Skin epidermis (tissue), 12 donors: ENCODE results near the gene CHKB.
A peak's percentile ranks its signal among the peaks of the same experiment; 100 is the strongest.
"Not testable (repeated sequence)": the region's sequence is repeated elsewhere in the genome, so short reads cannot be mapped to it uniquely, and the experiment has no call there.

Experiments
- H3K27ac ChIP-seq, 21 experiments: fragments of 200-600 bp; sonication (generic) in 11 of 21; one replicate each; pipeline ENCODE4 v1.5.0; 2020; ENCODE audit warnings: mild to moderate bottlenecking in 3 of 21, inconsistent platforms in 2 of 21, moderate library complexity in 2 of 21
- H3K4me3 ChIP-seq, 7 experiments: fragments of 200-600 bp; sonication (generic) in 2 of 7; one replicate each; pipeline ENCODE4 v1.5.0; 2020; ENCODE audit warnings: inconsistent platforms in 2 of 7, mild to moderate bottlenecking in 2 of 7, moderate library complexity in 1 of 7

The CHKB gene, protein sequence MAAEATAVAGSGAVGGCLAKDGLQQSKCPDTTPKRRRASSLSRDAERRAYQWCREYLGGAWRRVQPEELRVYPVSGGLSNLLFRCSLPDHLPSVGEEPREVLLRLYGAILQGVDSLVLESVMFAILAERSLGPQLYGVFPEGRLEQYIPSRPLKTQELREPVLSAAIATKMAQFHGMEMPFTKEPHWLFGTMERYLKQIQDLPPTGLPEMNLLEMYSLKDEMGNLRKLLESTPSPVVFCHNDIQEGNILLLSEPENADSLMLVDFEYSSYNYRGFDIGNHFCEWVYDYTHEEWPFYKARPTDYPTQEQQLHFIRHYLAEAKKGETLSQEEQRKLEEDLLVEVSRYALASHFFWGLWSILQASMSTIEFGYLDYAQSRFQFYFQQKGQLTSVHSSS

DNA sequence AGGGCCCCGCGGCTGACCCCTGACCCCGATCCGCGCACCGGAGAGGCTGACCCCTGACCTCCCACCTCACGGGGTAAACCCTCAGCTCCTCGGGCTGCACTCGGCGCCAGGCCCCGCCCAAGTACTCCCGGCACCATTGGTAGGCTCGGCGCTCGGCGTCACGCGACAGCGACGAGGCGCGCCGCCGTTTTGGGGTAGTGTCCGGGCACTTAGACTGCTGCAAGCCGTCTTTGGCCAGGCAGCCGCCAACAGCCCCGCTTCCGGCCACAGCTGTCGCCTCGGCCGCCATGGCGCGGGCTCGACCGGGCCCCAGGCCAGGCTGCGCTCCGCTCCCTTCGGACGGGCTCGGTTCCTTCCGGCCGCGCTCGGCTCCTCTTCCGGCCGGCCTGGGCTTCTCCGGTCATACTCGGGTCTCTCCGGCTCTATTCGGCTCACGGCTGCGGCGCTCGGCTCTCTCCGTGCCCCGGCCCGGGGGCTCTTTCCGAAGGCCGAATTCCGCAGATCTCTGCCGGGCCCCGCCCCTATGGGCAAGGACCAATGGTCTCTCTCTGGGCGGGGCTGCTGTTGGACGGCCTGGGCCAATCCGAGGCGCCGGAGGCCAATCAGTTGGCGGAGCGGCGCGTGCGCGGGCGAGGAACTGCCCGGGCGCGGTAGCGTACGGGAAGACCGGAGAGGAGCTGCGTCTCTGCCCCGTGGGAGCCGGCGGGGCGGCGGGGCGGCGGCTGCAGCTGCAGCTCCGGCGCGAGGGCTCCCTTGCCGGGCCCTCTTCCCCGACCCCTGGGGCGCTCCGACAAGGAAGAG lies at the start of gene CHKB:
TSS of gene CHKB (minus strand) at position 357 of the 801 bp plus-strand sequence. CDS start at position 289, 68 bp downstream.
- Histone ChIP-seq H3K4me3 (peak within 1 kb of the TSS; percentile 64 to 93 (median 76)), H3K27ac (peak within 1 kb of the TSS; percentile 86 to 99 (median 98))

GRCh38 chr22:50630376-50630775 lies 47.7 kb upstream of the CHKB start:
- Histone ChIP-seq H3K27ac (no peak overlapping the region), H3K4me3 (no peak overlapping the region)

DNA sequence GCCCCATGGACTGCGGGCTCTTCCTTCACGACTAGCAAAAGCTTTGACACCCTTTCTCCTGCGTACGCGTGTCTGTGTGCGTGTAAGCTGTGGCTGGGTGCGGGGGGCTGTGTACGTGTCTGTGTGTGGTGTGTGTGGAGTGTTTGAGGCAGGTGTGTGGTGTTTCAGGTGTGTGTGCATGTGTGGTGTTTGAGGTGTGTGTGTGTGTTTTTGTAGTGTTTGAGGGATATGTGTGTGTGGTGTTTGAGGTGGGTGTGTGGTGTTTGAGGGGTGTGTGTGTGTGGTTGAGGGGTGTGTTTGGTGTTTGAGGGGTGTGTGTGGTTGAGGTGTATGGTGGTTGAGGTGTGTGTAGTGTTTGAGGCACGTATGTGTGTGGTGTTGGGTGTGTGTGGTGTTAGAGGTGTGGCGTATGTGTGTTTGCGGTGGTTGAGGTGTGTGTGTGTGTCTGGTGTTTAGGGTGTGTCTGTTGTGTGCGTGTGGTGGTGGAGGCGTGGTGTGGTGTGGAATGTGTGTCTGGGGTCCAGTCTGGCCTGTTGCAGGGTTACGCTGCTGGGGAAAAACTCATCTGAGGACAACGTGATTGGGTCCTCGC lies 46.0 kb upstream of the CHKB start:
- H3K4me3 ChIP-seq: peak overlapping the region; percentile 61 to 92 (median 74)
- peak overlapping the region in 20 of 21 experiments; percentile 45 to 92 (median 84) for H3K27ac ChIP-seq

DNA sequence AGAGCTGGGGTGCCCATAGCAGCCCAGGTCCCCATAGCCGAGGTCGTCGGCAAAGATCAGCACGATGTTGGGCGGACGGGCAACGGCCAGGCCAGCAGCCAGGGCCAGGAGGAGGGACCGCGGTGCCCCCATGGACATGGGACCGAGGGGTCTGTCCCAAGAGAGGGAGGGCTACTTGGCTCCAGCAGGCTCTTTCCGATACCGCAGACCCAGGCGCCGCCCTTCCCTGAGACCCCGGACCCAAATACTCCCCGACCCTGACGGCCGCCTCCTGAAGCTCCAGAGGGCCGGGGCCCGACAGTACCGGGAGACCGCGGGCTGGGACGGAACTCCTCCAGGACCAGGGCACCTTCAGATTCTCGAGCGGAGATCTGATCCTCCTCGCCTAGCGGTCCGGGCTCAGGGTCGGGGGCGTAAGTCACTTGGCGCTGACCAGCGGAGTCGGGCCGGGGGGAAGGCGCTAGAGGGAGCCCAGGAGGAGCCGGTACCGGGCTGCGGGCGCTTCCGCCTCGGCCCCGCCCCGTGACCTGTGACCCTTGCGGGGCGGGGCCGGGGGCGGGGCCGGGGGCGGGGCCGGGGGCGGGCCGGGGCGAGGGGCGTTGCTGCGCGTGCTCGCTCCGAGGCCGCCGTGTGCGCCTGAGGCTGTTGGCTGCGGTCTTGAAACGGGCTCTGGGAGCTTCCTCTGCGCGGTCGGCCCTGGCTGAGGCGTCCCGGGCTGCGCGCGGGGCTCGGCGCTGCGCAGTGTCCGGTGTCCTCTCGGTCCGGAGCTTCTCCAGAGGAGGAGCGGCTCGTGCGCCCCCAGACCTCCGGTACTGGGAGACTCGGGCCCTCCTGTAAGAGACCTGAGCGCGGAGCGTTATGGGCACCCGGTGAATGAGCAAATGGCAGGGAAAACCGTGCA lies 45.2 kb upstream of the CHKB start, which contains the start of gene ARSA:
TSS of gene ARSA (minus strand) at position 511 of the 901 bp plus-strand sequence. CDS start at position 138, 373 bp downstream.
- Histone ChIP-seq H3K27ac (peak within 1 kb of the TSS in 20 of 21 experiments; percentile 70 to 92 (median 84)), H3K4me3 (peak within 1 kb of the TSS; percentile 61 to 92 (median 74))

DNA sequence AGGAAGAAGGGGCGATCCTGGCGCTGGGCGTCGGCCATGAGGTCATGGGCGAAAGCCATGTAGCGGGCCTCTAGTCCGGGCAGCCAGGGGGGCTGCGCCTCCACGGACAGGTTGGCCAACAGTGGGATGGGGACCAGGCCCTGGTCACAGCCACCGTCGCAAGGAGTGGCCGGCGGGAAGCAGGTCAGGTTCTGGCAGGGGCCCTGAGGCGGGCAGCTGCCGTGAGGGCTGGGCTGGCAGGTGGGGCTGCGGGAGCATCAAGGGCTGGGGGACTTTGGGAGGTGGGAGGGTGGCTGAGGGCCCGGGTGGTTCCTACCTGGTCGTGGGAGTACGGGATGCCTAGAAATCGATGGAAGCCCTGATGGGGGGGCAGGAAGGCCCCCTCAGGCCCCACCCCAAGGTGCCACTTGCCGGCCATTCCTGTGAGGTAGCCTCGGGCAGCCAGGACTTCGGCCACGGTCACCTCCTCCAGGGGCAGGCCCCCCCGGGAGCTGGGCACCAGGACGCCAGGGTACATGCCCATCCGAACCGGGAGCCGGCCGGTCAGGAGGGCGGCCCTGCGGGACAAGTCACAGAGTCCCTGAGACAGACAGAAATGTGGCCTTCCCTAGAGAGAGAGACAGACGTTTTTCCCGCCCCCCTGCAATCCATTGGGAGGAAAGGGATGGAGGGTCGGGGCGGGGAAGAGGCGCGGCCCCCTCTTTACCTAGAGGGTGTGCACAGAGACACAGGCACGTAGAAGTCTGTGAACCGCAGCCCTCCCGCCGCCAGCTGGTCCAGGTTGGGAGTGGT lies 44.4 kb upstream of the CHKB start:
- peak overlapping the region in 20 of 21 experiments; percentile 60 to 92 (median 84) for H3K27ac ChIP-seq
- H3K4me3 ChIP-seq: peak overlapping the region; percentile 61 to 92 (median 74)

DNA sequence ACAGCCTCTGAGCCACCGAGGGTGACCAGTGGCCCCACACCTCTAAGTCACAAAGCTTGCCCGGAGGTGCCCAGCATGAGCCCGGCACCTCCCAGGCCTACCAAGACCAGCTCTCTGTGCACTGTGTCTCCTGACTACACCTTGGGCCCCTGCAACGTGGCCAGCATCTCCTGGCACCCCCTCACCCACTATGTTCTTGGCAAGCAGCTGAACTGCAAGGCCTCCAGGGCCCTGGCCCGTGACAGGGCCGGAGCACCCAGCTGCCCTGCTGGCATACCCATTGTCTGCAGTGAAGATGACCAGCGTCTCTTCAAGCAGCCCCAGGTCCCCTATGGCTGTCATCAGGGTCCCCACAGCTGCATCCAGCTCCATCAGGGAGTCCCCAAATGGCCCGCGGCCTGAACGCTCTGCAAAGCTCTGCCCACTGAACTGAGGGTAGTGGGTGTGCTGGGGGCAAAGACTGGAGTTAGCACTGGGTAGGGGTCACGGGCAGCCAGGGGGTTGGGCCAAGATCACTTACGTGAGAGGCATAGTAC lies 43.7 kb upstream of the CHKB start:
- peak overlapping the region in 2 of 21 experiments; percentile 10 to 84 for H3K27ac ChIP-seq

DNA sequence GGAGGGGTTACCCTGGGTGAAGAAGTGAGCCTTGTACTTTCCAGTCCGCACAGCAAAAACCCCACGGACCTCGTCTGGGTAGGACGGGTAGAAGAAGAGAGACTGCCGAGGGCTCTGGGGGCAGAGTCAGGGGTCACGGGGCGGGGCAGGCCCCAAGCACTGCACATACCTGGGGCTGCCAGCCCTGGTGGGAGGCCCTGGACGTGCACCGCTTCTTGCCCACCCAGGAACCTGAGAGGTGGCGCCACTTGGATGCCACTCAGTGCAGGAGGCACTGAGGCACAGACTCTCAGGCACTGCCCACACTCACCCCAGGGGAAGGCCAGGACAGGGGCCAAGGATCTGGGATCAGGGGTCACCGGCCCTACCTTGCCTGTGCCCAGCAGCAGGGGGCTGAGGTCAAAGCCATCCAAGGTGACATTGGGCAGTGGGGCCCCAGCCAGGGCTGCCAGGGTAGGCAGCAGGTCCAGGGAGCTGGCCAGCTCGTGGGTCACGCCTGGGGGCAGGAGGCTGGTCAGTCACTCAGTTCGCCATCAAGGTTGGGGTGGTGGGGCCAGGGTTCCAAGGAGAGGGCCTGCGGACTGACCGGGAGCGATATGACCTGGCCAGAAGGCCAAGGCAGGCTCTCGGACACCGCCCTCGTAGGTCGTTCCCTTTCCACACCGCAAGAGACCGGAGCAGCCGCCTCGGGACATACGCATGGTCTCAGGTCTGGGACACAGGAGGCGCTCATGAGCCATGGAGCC lies 43.1 kb upstream of the CHKB start:
- no peak overlapping the region for H3K27ac ChIP-seq
- no peak overlapping the region for H3K4me3 ChIP-seq

More for the DNA sequence above, 43.7 kb upstream of the CHKB start:
- no peak overlapping the region for H3K4me3 ChIP-seq

- H3K4me3 ChIP-seq: no peak overlapping the region
- H3K27ac ChIP-seq: no peak overlapping the region
Measured at GRCh38 chr22:50625131-50625567, 42.5 kb upstream of the CHKB start.

DNA sequence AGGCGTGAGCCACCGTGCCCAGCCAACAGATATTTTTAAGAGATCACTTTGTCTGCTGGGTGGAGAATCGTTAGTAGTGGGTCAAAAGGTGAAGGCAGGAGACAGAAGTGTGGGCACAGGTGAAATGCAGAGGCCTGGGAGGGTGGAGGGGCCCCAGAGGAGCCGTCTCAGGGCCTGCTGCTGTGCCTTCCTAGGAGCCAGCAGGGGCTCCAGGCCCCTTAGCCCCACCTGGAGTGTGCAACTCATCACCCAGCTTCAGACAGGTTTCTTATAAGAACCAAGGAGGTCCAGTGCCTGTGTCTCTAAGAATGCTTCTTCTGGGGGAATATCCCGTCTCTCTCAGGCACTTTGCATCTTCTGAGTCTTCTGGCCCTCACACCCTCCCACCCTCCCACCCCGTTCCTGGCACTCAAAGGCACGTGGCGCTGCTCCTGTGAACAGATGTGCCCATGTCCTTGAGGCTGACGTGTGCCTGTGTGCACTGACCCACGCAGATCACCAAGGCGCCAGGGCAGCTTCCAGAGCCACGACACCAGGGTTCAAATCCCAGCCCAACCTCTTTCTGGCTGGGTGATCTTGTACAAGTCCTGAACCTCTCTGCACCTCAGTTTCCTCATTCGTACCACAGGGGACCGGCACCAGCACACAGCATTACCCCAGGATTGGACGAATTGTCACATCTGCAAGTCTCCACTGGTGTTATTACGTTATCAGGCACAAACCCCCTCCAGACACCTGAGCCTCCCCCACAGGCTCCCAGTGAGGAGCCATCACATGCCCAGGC lies 41.9 kb upstream of the CHKB start:
- Histone ChIP-seq H3K4me3 (no peak overlapping the region), H3K27ac (no peak overlapping the region)

GRCh38 chr22:50622723-50623327 lies 40.2 kb upstream of the CHKB start:
- Histone ChIP-seq H3K27ac (peak overlapping the region in 18 of 21 experiments; percentile 48 to 93 (median 70)), H3K4me3 (no peak overlapping the region)

DNA sequence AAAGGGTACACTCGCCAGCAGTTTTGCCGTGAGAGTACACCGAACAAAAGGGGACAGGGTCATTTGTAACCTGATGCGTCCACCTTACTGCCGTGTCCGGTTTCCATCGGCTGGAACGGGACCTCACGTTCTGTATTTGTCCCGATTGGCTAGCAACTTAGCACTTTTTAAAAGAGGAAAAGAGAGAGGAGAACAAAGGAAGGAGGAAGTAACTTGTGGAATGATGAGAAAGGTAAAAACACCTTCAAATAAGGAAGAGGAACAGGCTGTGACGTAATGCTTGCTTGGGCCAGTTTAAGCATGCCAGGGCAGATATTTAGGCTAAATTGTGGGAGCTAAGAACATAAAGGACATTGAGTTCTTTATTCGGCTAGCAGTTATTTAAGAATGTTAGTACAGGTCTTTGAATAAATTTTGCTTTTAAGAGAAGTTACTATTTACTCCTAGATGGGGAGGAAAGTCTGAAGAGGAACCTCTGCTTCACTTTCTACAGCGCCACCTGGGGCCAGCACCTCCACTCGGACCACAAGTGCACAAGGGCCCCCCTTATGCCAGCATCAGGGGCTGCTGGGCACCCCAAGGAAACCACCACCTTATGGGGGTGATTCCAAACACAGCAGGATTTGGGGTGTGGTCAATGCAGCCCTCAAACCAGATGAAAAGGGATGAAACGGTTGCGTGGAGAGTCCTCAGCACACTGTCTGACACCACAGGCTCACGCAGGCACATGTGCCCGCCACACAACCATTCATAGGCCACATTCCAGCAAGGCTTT lies 39.5 kb upstream of the CHKB start:
- Histone ChIP-seq H3K4me3 (peak overlapping the region in 5 of 7 experiments; percentile 11 to 35 (median 21)), H3K27ac (peak overlapping the region in 19 of 21 experiments; percentile 41 to 93 (median 70))

DNA sequence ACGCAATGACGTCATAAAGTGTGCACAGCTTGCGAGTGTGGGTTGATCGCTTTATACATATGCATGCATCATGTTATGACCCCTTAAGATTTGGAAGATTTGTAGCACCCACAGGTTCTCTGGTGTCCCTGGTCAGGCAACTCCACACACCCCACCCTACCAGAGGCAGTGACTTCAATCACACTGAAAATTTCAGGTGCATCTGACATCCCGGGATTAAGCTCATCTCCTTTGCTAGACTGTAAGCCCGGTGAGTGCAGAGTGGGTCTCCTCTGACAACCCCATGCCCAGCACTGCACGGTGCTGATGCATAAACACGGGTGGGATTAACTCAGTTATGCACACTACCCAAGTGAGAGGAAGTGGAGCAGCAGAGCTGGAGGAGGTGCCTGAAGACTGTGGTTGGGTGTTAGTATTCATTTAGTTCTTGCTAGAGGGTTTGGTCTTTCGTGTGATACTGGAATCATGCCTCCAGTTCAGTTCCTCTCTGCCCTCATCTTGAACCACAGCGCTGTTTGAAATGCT lies 38.8 kb upstream of the CHKB start:
- H3K27ac ChIP-seq: peak overlapping the region in 19 of 21 experiments; percentile 41 to 93 (median 69)
- H3K4me3 ChIP-seq: peak overlapping the region; percentile 5 to 35 (median 21)

DNA sequence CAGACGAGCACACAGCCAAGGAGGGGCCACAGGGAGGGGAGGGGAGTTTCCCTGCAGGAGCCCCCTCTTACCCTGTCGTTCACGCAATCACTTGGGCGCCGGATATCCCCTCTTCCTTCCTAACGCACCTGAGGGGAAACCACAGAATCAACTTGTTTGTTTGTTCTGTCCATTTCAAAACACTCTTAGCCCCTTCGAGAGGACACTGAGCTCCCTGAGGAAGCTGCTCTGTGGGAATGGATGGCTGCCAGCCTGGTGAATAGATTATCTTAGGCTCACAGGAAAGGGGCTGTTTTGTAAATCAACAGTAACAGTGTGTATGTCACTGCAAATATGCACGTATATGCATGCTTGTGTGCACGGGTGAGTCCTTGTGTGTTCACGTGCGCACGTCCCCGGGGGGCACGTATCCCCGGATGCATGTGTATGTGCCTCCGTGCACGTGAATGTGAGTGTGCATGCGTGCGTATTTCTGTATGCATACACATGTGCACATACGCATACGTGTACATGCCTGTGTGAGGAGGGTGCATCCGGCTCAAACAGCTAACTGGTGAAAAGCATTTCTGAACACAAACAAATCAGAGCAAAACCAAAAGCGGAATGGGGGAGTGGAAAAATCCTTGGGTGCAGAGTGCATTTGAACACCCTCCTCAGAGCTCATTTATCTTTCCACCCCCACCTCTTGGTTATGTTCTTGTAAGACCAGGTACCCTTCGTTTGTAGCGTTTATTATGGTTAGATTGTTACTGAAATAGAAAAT lies 38.1 kb upstream of the CHKB start:
- Histone ChIP-seq H3K27ac (peak overlapping the region in 12 of 21 experiments; percentile 25 to 93 (median 80)), H3K4me3 (peak overlapping the region; percentile 5 to 35 (median 20))

- not testable (repeated sequence) for H3K4me3 ChIP-seq, H3K27ac ChIP-seq
Measured at GRCh38 chr22:50614296-50614695, 31.6 kb upstream of the CHKB start.
